H1 (cell line): Measurements from ENCODE around the gene GGT7. TPM values are rescaled to one million over a fixed set of nuclear protein-coding genes. Genes with fewer than 3 reads are reported as not detected.

Source experiments
- CTCF ChIA-PET: fragments of 300-600 bp; sonication (Branson Sonifier 250); formaldehyde crosslinking; loops from one replicate; lab custom pipeline; 2021; ENCODE audit not compliant: partially characterized antibody; lab: Charles Lee
- POLR2A ChIA-PET: fragments of 300-600 bp; sonication (Branson Sonifier 250); formaldehyde crosslinking; loops from one replicate; lab custom pipeline; 2021; ENCODE audit warnings: inconsistent platforms; ENCODE audit not compliant: partially characterized antibody; lab: Charles Lee
- DNase-seq, 2 experiments: peaks; one replicate each; pipeline versions ENCODE4 v3.0.0 to v3.0.0-alpha.2; 2010 to 2022; ENCODE audit warnings: low spot score in 2 of 2, low read depth in 1 of 2, mixed read lengths in 1 of 2
- FAIRE-seq: peaks from 2 replicates; lab custom pipeline; 2011; peaks lifted over from hg19 to GRCh38; lab: Jason Lieb, UNC
- H2AFZ ChIP-seq: 2 replicates; pipeline ENCODE4 v1.8.1; 2012; ENCODE audit warnings: low read length, inconsistent platforms
- H2AK5ac ChIP-seq: 2 replicates; pipeline ENCODE4 v1.6.1; 2013; ENCODE audit warnings: low read depth, low read length
- H2BK120ac ChIP-seq: replicated peaks from 2 replicates; pipeline ENCODE3; 2013; ENCODE audit warnings: low read depth, low read length, inconsistent platforms
- H2BK12ac ChIP-seq: 2 replicates; pipeline ENCODE4 v1.6.1; 2013; ENCODE audit warnings: low read depth, low read length
- H2BK15ac ChIP-seq: 2 replicates; pipeline ENCODE4 v1.6.1; 2013; ENCODE audit warnings: low read length
- H2BK20ac ChIP-seq: 2 replicates; pipeline ENCODE4 v1.6.1; 2013; ENCODE audit warnings: low read length
- H2BK5ac ChIP-seq: 2 replicates; pipeline ENCODE4 v1.6.1; 2013; ENCODE audit warnings: low read depth, low read length
- H3K14ac ChIP-seq: 2 replicates; pipeline ENCODE4 v1.6.1; 2013; ENCODE audit warnings: inconsistent platforms; ENCODE audit not compliant: insufficient read length
- H3K18ac ChIP-seq: 2 replicates; pipeline ENCODE4 v1.6.1; 2013; ENCODE audit warnings: low read length; ENCODE audit errors: extremely low read depth
- H3K23ac ChIP-seq: 2 replicates; pipeline ENCODE4 v1.6.1; 2013; ENCODE audit warnings: inconsistent platforms; ENCODE audit not compliant: insufficient read length
- H3K23me2 ChIP-seq: 2 replicates; pipeline ENCODE4 v1.6.1; 2013; ENCODE audit warnings: low read depth, low read length
- H3K27ac ChIP-seq: 2 replicates; pipeline ENCODE4 v1.6.1; 2011; ENCODE audit warnings: low read depth, low read length, inconsistent platforms
- H3K27me3 ChIP-seq, 4 experiments: replicated peaks in 1 of 4; 1 replicate in 1 of 4; 2 replicates in 3 of 4; pipeline versions ENCODE4 v1.6.1 to v1.8.1; 2011 to 2013; ENCODE audit warnings: low read length in 3 of 4, mild to moderate bottlenecking in 3 of 4, inconsistent platforms in 2 of 4, mixed read lengths in 2 of 4, moderate library complexity in 1 of 4; ENCODE audit not compliant: control insufficient read depth in 3 of 4, insufficient read depth in 3 of 4; ENCODE audit errors: extremely low read depth in 1 of 4
- H3K36me3 ChIP-seq, 4 experiments: 2 replicates each; pipeline versions ENCODE4 v1.6.1 to v1.8.1; 2011 to 2013; ENCODE audit warnings: mild to moderate bottlenecking in 4 of 4, low read length in 3 of 4, moderate library complexity in 2 of 4, control low read depth in 1 of 4, inconsistent platforms in 1 of 4; ENCODE audit not compliant: insufficient read depth in 4 of 4, control insufficient read depth in 2 of 4
- H3K4ac ChIP-seq: replicated peaks from 2 replicates; pipeline ENCODE3; 2013; ENCODE audit warnings: low read length, low read depth, mixed read lengths, inconsistent platforms; ENCODE audit not compliant: insufficient read length
- H3K4me1 ChIP-seq, 4 experiments: replicated peaks in 1 of 4; 1 replicate in 1 of 4; 2 replicates in 3 of 4; pipeline versions ENCODE4 v1.6.1 to v1.8.1; 2011 to 2013; ENCODE audit warnings: low read length in 3 of 4, inconsistent platforms in 2 of 4, mixed read lengths in 1 of 4; ENCODE audit not compliant: insufficient read depth in 4 of 4, control insufficient read depth in 3 of 4
- H3K4me2 ChIP-seq, 2 experiments: 2 replicates each; pipeline versions ENCODE4 v1.6.1 to v1.8.1; 2011 to 2013; ENCODE audit warnings: low read depth in 2 of 2, low read length in 2 of 2, control low read depth in 1 of 2, inconsistent platforms in 1 of 2, mild to moderate bottlenecking in 1 of 2; ENCODE audit not compliant: insufficient read depth in 1 of 2
- H3K4me3 ChIP-seq, 4 experiments: fragments of 200-600, 300-600 bp in 1 of 4; sonication (generic), shearing (Covaris generic), sonication (Bioruptor Twin) in 1 of 4; 2 replicates each; pipeline versions ENCODE4 v1.5.1 to v1.8.1; 2011 to 2016; ENCODE audit warnings: low read length in 4 of 4, low read depth in 3 of 4, control low read depth in 2 of 4, inconsistent platforms in 2 of 4, mild to moderate bottlenecking in 2 of 4, mixed read lengths in 1 of 4, moderate library complexity in 1 of 4; ENCODE audit not compliant: insufficient read depth in 2 of 4; ENCODE audit errors: extremely low read depth in 1 of 4
- H3K56ac ChIP-seq: replicated peaks from 2 replicates; pipeline ENCODE3; 2013; ENCODE audit warnings: low read depth, mild to moderate bottlenecking, mixed read lengths, low read length, inconsistent platforms; ENCODE audit not compliant: insufficient read length
- H3K79me1 ChIP-seq: 2 replicates; pipeline ENCODE4 v1.6.1; 2013; ENCODE audit warnings: low read depth, low read length, control low read depth
- H3K79me2 ChIP-seq, 2 experiments: 2 replicates each; pipeline versions ENCODE4 v1.6.1 to v1.8.1; 2012 to 2013; ENCODE audit warnings: low read length in 2 of 2, mild to moderate bottlenecking in 2 of 2, inconsistent platforms in 1 of 2; ENCODE audit not compliant: insufficient read depth in 2 of 2, control insufficient read depth in 1 of 2
- H3K9ac ChIP-seq, 4 experiments: replicated peaks in 1 of 4; 1 replicate in 1 of 4; 2 replicates in 3 of 4; pipeline versions ENCODE4 v1.6.1 to v1.8.1; 2011 to 2013; ENCODE audit warnings: low read depth in 3 of 4, low read length in 3 of 4, control low read depth in 2 of 4, mild to moderate bottlenecking in 2 of 4, moderate library complexity in 2 of 4, inconsistent platforms in 1 of 4; ENCODE audit errors: extremely low read depth in 1 of 4
- H3K9me3 ChIP-seq, 2 experiments: 2 replicates each; pipeline versions ENCODE4 v1.6.1 to v1.8.1; 2012 to 2013; ENCODE audit warnings: mild to moderate bottlenecking in 2 of 2, moderate library complexity in 2 of 2, control low read depth in 1 of 2, inconsistent platforms in 1 of 2, low read depth in 1 of 2, low read length in 1 of 2, mixed read lengths in 1 of 2; ENCODE audit not compliant: insufficient read depth in 2 of 2
- H4K20me1 ChIP-seq, 2 experiments: replicated peaks in 1 of 2; 2 replicates each; pipeline versions ENCODE3 to v1.8.1; 2011 to 2013; ENCODE audit warnings: inconsistent platforms in 2 of 2, low read length in 2 of 2, mild to moderate bottlenecking in 1 of 2; ENCODE audit not compliant: insufficient read depth in 2 of 2, control insufficient read depth in 1 of 2
- H4K5ac ChIP-seq: 2 replicates; pipeline ENCODE4 v1.6.1; 2013; ENCODE audit warnings: low read length, low read depth, mixed read lengths, inconsistent platforms; ENCODE audit not compliant: insufficient read length
- H4K8ac ChIP-seq: 2 replicates; pipeline ENCODE4 v1.8.0; 2013; ENCODE audit warnings: mild to moderate bottlenecking, moderate library complexity, low read length, inconsistent platforms; ENCODE audit not compliant: insufficient read depth; ENCODE audit errors: extremely low read depth
- H4K91ac ChIP-seq: replicated peaks from 2 replicates; pipeline ENCODE3; 2013; ENCODE audit warnings: low read length, mixed read lengths, inconsistent platforms; ENCODE audit not compliant: insufficient read length
- NRF1 ChIP-seq: IDR thresholded peaks from 2 replicates; pipeline ENCODE4 v1.6.1; 2011; ENCODE audit warnings: mild to moderate bottlenecking, low read depth, low read length, improper control_type of control experiment
- ZNF274 ChIP-seq: IDR thresholded peaks from 2 replicates; pipeline ENCODE4 v1.7.0; 2012; ENCODE audit warnings: low read length, borderline replicate concordance; ENCODE audit errors: extremely low read depth
- polyA plus RNA-seq, 7 experiments: library from polyadenylated mRNA; depleted of rRNA in 3 of 7; stranded (reverse) in 5 of 7; unstranded in 2 of 7; fragments of >200 nt in 5 of 7; fragments of 200-250 nt in 2 of 7; gene quantifications; 1 replicate in 5 of 7; 2 replicates in 1 of 7; 4 replicates in 1 of 7; pipeline versions ENCODE4 v1.2.1 to v1.2.3, GENCODE V29; 2011 to 2013; ENCODE audit warnings: missing spikeins in 2 of 7, mixed read lengths in 2 of 7
- total RNA-seq: library from RNA; stranded (reverse); fragmentation: NEBNext Ultra II Directional; extraction: Animal tissue kit (Norgen Biotek cat#: 25700); gene quantifications from 2 replicates; pipeline ENCODE4 v1.2.1, GENCODE V29; 2021

Gene GGT7
- total and polyA plus RNA-seq, 2 of the 8 experiments (the other 6 are each of a cell fraction or from before 2014, with no cell fraction given), result 20.2 to 25.5 TPM

GRCh38 chr20:34806255-34806654 lies 66.4 kb downstream of the GGT7 start:
- H3K79me1 ChIP-seq, result no peaks in the 10 kb centered on the region
- H3K79me2 ChIP-seq, result no peaks in the 10 kb centered on the region
- no peaks in the 10 kb centered on the region for H3K9me3 ChIP-seq
- no peak for FAIRE-seq
- no peaks in the 10 kb centered on the region for H3K36me3 ChIP-seq
- ChIA-PET CTCF (interaction anchor here (0.7 kb wide), 1 partner anchor 132 kb away, joined by 3 read pairs; no protein-coding TSS in a partner anchor), POLR2A (no interaction called here)
- no peaks in the 10 kb centered on the region for H3K4me1 ChIP-seq
- H3K4me3 ChIP-seq, result no peak overlapping the region
- no peak overlapping the region for H3K18ac ChIP-seq
- H3K23me2 ChIP-seq, result no peaks in the 10 kb centered on the region
- H3K56ac ChIP-seq, result no peak overlapping the region
- H3K27ac ChIP-seq, result no peak overlapping the region
- H4K8ac ChIP-seq, result no peak overlapping the region
- no peak overlapping the region for H2BK15ac ChIP-seq
- no peak overlapping the region for H3K4ac ChIP-seq
- no peak overlapping the region for H2BK20ac ChIP-seq
- no peak overlapping the region for H2AK5ac ChIP-seq
- no peak overlapping the region for H2BK5ac ChIP-seq
- no peak for DNase-seq
- no peak overlapping the region for H3K9ac ChIP-seq
- no peak overlapping the region for H2AFZ ChIP-seq
- H3K14ac ChIP-seq, result no peak overlapping the region
- no peak overlapping the region for H4K5ac ChIP-seq
- H3K27me3 ChIP-seq, result no peaks in the 10 kb centered on the region
- H3K4me2 ChIP-seq, result no peak overlapping the region
- no peak overlapping the region for H3K23ac ChIP-seq
- H4K20me1 ChIP-seq, result no peaks in the 10 kb centered on the region
- H2BK120ac ChIP-seq, result no peak overlapping the region
- H2BK12ac ChIP-seq, result no peak overlapping the region
- TF ChIP-seq ZNF274 (no peak), NRF1 (no peak)
- H4K91ac ChIP-seq, result no peak overlapping the region
